DND-41 (cell line): ENCODE measurements around the gene ABHD6.
"Not testable (repeated sequence)": the region's sequence is repeated elsewhere in the genome, so short reads cannot be mapped to it uniquely, and the experiment has no call there.

Experiments
- ATAC-seq: fragments of 200-7000 bp; cut with Tn5 transposase; 3 replicates; pipeline ENCODE4 v1.9.1; 2021; ENCODE audit warnings: low read depth; ENCODE audit not compliant: insufficient read depth
- DNase-seq: peaks from one replicate; pipeline ENCODE4 v3.0.0-alpha.2; 2020
- H2AFZ ChIP-seq: 2 replicates; pipeline ENCODE4 v1.6.0; 2012; ENCODE audit warnings: low read depth, low read length
- H3K27ac ChIP-seq: 2 replicates; pipeline ENCODE4 v1.5.1; 2012; ENCODE audit warnings: low read length, inconsistent platforms
- H3K27me3 ChIP-seq: fragments of 200-600 bp; sonication (generic); 2 replicates; pipeline ENCODE4 v1.6.0; 2012; ENCODE audit warnings: low read length, mild to moderate bottlenecking, inconsistent platforms; ENCODE audit not compliant: insufficient read depth, poor library complexity
- H3K36me3 ChIP-seq: 2 replicates; pipeline ENCODE4 v1.5.1; 2012; ENCODE audit warnings: low read length, inconsistent platforms; ENCODE audit not compliant: insufficient read depth
- H3K4me1 ChIP-seq: 2 replicates; pipeline ENCODE4 v1.5.1; 2012; ENCODE audit warnings: mild to moderate bottlenecking, low read length; ENCODE audit not compliant: insufficient read depth
- H3K4me2 ChIP-seq: 2 replicates; pipeline ENCODE4 v1.6.0; 2012; ENCODE audit warnings: mild to moderate bottlenecking, moderate library complexity, low read length, inconsistent platforms; ENCODE audit not compliant: insufficient read depth
- H3K4me3 ChIP-seq, 2 experiments: fragments of 200-600 bp in 1 of 2; shearing (Covaris generic) in 1 of 2; 2 replicates each; pipeline ENCODE4 v1.5.1; 2012 to 2016; ENCODE audit warnings: inconsistent platforms in 2 of 2, low read length in 2 of 2, mild to moderate bottlenecking in 2 of 2, low read depth in 1 of 2, moderate library complexity in 1 of 2
- H3K79me2 ChIP-seq: 2 replicates; pipeline ENCODE4 v1.6.0; 2012; ENCODE audit warnings: low read length, inconsistent platforms; ENCODE audit not compliant: insufficient read depth
- H3K9ac ChIP-seq: 2 replicates; pipeline ENCODE4 v1.6.0; 2012; ENCODE audit warnings: low read depth, mild to moderate bottlenecking, inconsistent platforms, low read length, moderate library complexity
- H3K9me3 ChIP-seq: 2 replicates; pipeline ENCODE4 v1.5.1; 2012; ENCODE audit warnings: low read length, moderate library complexity, mild to moderate bottlenecking, inconsistent platforms; ENCODE audit not compliant: insufficient read depth, severe bottlenecking
- H4K20me1 ChIP-seq: 2 replicates; pipeline ENCODE4 v1.6.0; 2012; ENCODE audit warnings: low read length; ENCODE audit not compliant: insufficient read depth
- EZH2 ChIP-seq: IDR thresholded peaks from 3 replicates; pipeline ENCODE4 v1.6.1; 2012; ENCODE audit warnings: borderline replicate concordance, low read depth, mild to moderate bottlenecking, moderate library complexity, low read length, inconsistent platforms; ENCODE audit not compliant: severe bottlenecking
- TF ChIP-seq, protein P1 (sequence below): IDR thresholded peaks from 2 replicates; pipeline ENCODE4 v1.5.1; 2012; ENCODE audit warnings: borderline replicate concordance, low read length, moderate library complexity, mild to moderate bottlenecking; ENCODE audit not compliant: poor library complexity, severe bottlenecking; ENCODE audit errors: extremely low read depth

Gene ABHD6

DNA sequence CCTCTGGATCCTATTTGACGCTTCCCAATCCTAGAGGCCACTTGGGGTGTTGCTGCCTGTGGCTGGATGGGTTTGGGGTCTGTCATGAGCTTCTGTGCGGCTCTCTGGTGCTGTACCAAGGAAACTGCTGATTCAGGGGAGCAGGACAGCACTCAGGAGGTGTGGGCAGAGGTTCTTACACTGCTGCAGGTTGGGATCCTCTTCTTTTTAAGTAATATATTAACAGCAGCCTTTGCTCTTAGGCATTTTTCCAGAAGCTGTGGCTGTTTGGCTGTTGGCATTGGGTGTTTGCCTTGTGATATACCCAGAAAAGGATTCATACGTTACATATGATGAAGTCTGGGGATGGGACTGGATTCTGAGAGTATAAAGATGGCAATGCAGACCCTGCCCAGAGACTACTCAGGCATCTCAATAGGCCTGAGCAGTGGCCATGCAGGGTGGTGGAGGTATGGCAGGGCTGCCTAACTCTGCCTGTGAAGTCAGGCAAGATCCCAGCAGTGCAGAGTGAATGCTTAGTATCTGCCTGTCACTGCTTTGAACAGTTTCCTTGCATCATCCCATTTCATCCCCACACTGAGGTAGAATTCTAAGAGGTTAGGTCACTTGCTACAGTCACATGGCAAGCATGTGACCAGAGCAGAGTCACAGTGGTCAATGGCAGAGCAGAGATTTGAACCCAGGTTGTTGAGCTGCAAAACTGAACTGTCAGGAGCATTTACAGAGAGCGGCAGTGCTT lies 3.9 kb downstream of the ABHD6 start:
- Histone ChIP-seq H3K4me3 (no peak overlapping the region), H3K27me3 (peaks cover 9% of the 10 kb centered on the region), H3K4me2 (no peak overlapping the region), H4K20me1 (peaks cover 11% of the 10 kb centered on the region; the same call in 1 of the 2 replicates), H3K79me2 (no peaks in the 10 kb centered on the region), H3K9ac (no peak overlapping the region), H2AFZ (no peak overlapping the region), H3K36me3 (no peaks in the 10 kb centered on the region), H3K27ac (no peak overlapping the region), H3K9me3 (no peaks in the 10 kb centered on the region), H3K4me1 (peaks cover 19% of the 10 kb centered on the region)
- ATAC-seq (no peak), DNase-seq (no peak)
- no peak for TF ChIP-seq EZH2
- TF ChIP-seq, protein P1, sequence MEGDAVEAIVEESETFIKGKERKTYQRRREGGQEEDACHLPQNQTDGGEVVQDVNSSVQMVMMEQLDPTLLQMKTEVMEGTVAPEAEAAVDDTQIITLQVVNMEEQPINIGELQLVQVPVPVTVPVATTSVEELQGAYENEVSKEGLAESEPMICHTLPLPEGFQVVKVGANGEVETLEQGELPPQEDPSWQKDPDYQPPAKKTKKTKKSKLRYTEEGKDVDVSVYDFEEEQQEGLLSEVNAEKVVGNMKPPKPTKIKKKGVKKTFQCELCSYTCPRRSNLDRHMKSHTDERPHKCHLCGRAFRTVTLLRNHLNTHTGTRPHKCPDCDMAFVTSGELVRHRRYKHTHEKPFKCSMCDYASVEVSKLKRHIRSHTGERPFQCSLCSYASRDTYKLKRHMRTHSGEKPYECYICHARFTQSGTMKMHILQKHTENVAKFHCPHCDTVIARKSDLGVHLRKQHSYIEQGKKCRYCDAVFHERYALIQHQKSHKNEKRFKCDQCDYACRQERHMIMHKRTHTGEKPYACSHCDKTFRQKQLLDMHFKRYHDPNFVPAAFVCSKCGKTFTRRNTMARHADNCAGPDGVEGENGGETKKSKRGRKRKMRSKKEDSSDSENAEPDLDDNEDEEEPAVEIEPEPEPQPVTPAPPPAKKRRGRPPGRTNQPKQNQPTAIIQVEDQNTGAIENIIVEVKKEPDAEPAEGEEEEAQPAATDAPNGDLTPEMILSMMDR: no peak

DNA sequence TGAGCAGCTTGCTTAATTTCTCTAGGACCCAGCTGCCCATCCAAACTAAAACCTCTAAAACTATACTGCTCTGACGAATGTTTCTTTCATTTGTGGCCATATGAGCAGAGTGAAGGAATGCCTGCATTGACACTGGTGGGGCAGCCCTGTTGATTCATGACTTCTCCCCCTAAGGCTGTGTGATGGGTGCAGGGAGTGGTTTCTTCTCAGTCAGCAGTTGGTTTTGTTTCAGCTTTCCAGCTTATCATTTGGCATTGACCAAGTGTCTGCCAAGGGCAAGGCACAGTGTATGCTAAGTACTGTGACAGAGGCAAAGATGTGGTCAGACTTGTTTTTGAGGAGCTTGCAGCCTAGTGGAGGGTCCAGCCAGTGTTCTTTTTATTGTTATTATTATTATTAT lies 4.7 kb downstream of the ABHD6 start:
- ATAC-seq (no peak), DNase-seq (no peak)
- Histone ChIP-seq H3K27me3 (peaks cover 9% of the 10 kb centered on the region), H3K9ac (no peak overlapping the region), H3K9me3 (no peaks in the 10 kb centered on the region), H3K27ac (no peak overlapping the region), H3K4me3 (no peak overlapping the region), H3K79me2 (no peaks in the 10 kb centered on the region), H4K20me1 (peaks cover 11% of the 10 kb centered on the region; the same call in 1 of the 2 replicates), H3K4me2 (no peak overlapping the region), H2AFZ (no peak overlapping the region), H3K36me3 (no peaks in the 10 kb centered on the region), H3K4me1 (peaks cover 12% of the 10 kb centered on the region)
- TF ChIP-seq, protein P1: no peak
- TF ChIP-seq EZH2: no peak

DNA sequence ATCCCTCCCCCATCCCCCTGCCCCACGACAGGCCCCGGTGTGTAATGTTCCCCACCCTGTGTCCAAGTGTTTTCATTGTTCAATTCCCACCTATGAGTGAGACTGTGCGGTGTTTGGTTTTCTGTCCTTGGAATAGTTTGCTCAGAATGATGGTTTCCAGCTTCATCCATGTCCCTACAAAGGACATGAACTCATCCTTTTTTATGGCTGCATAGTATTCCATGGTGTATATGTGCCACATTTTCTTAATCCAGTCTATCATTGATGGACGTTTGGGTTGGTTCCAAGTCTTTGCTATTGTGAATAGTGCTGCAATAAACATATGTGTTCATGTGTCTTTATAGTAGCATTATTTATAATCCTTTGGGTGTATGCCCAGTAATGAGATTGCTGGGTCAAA lies 5.3 kb downstream of the ABHD6 start:
- not testable (repeated sequence) for DNase-seq, H2AFZ ChIP-seq, H3K79me2 ChIP-seq, H3K4me3 ChIP-seq, H3K36me3 ChIP-seq, H3K27ac ChIP-seq, H3K9me3 ChIP-seq, H3K4me2 ChIP-seq, ATAC-seq, H3K27me3 ChIP-seq, H3K9ac ChIP-seq
- Histone ChIP-seq H4K20me1 (peaks cover 11% of the 10 kb centered on the region; the same call in 1 of the 2 replicates), H3K4me1 (peaks cover 12% of the 10 kb centered on the region)

DNA sequence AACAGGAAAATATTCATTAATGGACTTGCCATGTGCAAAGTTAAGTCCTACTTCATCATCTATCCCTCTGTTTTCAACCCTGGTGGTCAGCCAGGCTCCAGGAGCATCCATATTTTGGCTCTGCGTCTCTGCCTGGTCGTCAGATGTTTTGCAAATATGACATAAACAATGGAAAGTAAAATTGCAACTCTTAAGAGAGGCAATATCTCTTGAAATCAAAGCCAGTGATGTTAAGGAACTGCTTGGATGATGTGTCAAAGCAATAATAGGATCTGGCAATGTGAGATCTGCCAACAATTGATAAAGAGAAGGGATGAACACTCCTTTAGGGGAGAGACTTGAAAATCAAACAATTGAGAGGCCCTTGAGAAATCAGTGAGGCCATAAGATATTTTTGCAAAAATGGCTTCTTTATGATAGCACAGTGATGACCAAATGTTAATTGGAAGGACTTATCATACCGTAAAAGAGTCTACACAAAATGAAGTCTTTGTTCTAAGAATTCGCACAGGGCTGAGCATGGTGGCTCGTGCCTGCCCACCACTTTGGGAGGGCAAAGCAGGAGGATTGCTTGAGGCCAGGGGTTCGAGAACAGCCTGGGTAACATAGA lies 6.5 kb downstream of the ABHD6 start:
- Histone ChIP-seq H3K27me3 (no peaks in the 10 kb centered on the region), H3K79me2 (no peaks in the 10 kb centered on the region), H3K9me3 (no peaks in the 10 kb centered on the region), H3K4me2 (no peak overlapping the region), H3K4me3 (no peak overlapping the region), H3K36me3 (no peaks in the 10 kb centered on the region), H4K20me1 (peaks cover 8% of the 10 kb centered on the region; the same call in 1 of the 2 replicates), H3K4me1 (peaks cover under 1% of the 10 kb centered on the region; the same call in 1 of the 2 replicates), H3K27ac (no peak overlapping the region), H3K9ac (no peak overlapping the region), H2AFZ (no peak overlapping the region)
- ATAC-seq (no peak), DNase-seq (no peak)
- no peak for TF ChIP-seq EZH2
- TF ChIP-seq, protein P1: no peak
